ENCODE results near the gene HOXB2. TPM values are rescaled to one million over a fixed set of nuclear protein-coding genes. Genes with fewer than 3 reads are reported as not detected.
A peak's percentile ranks its signal among the peaks of the same experiment; 100 is the strongest.

Gene HOXB2
- total RNA-seq, 4 donors from 2014 or later, result 9.2 to 24.2 (median 17.1) TPM

- no peaks in the 10 kb centered on the region for H3K36me3 ChIP-seq
- peaks cover 0 to 75% (median 2%) of the 10 kb centered on the region in 4 donors for H3K27me3 ChIP-seq
- peaks cover 7 to 38% (median 9%) of the 10 kb centered on the region in 3 donors for H3K4me1 ChIP-seq
- no peaks in the 10 kb centered on the region for H3K9me3 ChIP-seq
- H3K4me3 ChIP-seq, result no peak overlapping the region
- no peak overlapping the region for H3K27ac ChIP-seq
- 71 to 78% methylated on average over 8 to 10 of the region's 14 CpGs for WGBS, 2 donors
- no peak for TF ChIP-seq POLR2A (IDR thresholded peaks at IDR 0.05)
- no peak for TF ChIP-seq CTCF (IDR thresholded peaks at IDR 0.05)
- intact Hi-C loops (cut with DNase I), result no loop called here
- no peak for DNase-seq
Measured at GRCh38 chr17:48527547-48527932, 17.4 kb downstream of the HOXB2 start.

GRCh38 chr17:48526608-48527546 is 18.0 kb downstream of the HOXB2 start:
- intact Hi-C loops (cut with DNase I), result no loop called here
- TF ChIP-seq POLR2A (IDR thresholded peaks at IDR 0.05), result no peak
- TF ChIP-seq CTCF (IDR thresholded peaks at IDR 0.05), result no peak
- Histone ChIP-seq H3K9me3 (no peaks in the 10 kb centered on the region), H3K36me3 (no peaks in the 10 kb centered on the region), H3K27me3 (peaks cover 0 to 80% (median 2%) of the 10 kb centered on the region in 4 donors), H3K4me1 (peaks cover 7 to 44% (median 13%) of the 10 kb centered on the region in 3 donors), H3K27ac (no peak overlapping the region), H3K4me3 (peak overlapping the region in 2 of 4 donors; percentile 18 to 41)
- no peak for DNase-seq
- WGBS, 2 donors, result 42 to 60% methylated on average over 5 to 7 of the region's 59 CpGs

DNA sequence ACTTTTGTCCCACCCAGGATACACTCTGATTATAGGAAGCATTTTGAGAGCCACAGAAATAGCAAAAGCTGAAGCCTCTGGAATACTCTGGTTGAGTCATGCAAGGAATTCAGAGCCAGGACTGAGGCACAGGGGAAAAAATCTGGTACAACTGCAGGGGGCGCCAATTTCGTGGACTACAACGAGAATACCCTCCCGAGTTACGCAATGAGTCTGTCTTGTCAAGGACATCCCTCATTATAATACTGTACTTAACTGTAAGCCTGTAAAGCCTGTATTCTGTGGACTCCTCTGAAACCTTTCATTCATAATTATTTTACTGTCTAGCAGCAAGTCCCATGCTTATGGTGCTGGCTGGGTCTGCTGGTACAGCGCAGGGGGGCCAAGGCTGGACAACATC is 21.9 kb downstream of the HOXB2 start:
- intact Hi-C loops (cut with DNase I), result no loop called here
- Histone ChIP-seq H3K9me3 (no peaks in the 10 kb centered on the region), H3K4me3 (no peak overlapping the region), H3K4me1 (peaks cover 4 to 21% (median 7%) of the 10 kb centered on the region in 3 donors), H3K36me3 (no peaks in the 10 kb centered on the region), H3K27me3 (peaks cover 0 to 91% (median 2%) of the 10 kb centered on the region in 4 donors), H3K27ac (no peak overlapping the region)
- DNase-seq, result no peak
- no peak for TF ChIP-seq CTCF (IDR thresholded peaks at IDR 0.05)
- no peak for TF ChIP-seq POLR2A (IDR thresholded peaks at IDR 0.05)
- WGBS, 2 donors, result 61 to 70% methylated on average over 6 of the region's 6 CpGs

GRCh38 chr17:48522031-48522653 is 22.8 kb downstream of the HOXB2 start:
- WGBS, 2 donors, result 49 to 51% methylated on average over 4 to 5 of the region's 8 CpGs
- Histone ChIP-seq H3K27ac (no peak overlapping the region), H3K27me3 (peaks cover 0 to 92% (median under 1%) of the 10 kb centered on the region in 4 donors), H3K9me3 (no peaks in the 10 kb centered on the region), H3K4me3 (no peak overlapping the region), H3K36me3 (no peaks in the 10 kb centered on the region), H3K4me1 (peaks cover 3 to 18% (median 4%) of the 10 kb centered on the region in 3 donors)
- DNase-seq, result no peak
- TF ChIP-seq CTCF (IDR thresholded peaks at IDR 0.05) (no peak), POLR2A (IDR thresholded peaks at IDR 0.05) (no peak)
- intact Hi-C loops (cut with DNase I), result no loop called here

DNA sequence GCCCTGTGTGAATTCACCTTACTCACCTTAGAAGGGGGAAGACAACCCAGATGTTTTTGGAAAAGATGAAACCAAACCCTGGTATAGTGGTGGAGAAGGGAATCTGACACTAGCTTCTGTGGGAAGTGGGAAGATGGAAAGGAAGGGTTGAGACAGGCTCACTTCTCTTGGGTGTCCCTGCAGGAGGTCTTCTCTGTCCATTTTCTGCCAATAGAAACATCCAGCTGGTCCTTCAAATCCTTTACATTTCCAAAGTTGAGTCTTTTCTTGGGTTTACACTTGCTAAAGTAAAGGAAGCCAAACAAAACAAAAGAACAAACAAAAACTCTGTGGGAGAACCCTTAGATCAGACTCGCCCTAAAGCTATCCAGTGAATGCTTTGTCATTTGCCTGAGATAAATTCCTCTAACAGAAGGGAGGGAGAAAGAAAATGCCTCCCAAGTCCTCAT is 24.3 kb downstream of the HOXB2 start:
- peaks cover 0 to 92% (median 0%) of the 10 kb centered on the region in 4 donors for H3K27me3 ChIP-seq
- WGBS, 2 donors, result 36 to 88% methylated on average over 1 of the region's 1 CpG

More for the DNA sequence above, 24.3 kb downstream of the HOXB2 start:
- Histone ChIP-seq H3K9me3 (no peaks in the 10 kb centered on the region), H3K36me3 (no peaks in the 10 kb centered on the region), H3K4me3 (no peak overlapping the region), H3K4me1 (peaks cover 0 to 9% (median 4%) of the 10 kb centered on the region in 3 donors), H3K27ac (no peak overlapping the region)
- TF ChIP-seq POLR2A (IDR thresholded peaks at IDR 0.05) (no peak), CTCF (IDR thresholded peaks at IDR 0.05) (no peak)
- no peak for DNase-seq
- intact Hi-C loops (cut with DNase I), result no loop called here

All from esophagus squamous epithelium (tissue), 5 donors.